Suprapubic skin (tissue), 4 donors: ENCODE data around the gene OGA.

ENCODE experiments used
- EP300 ChIP-seq: sonication (generic); formaldehyde crosslinking; IDR thresholded peaks from one replicate; pipeline ENCODE4 v1.6.1; 2017; ENCODE audit warnings: antibody characterized with exemption
- POLR2A ChIP-seq, 2 donors: fragments of 450-650 bp; IDR thresholded peaks; one replicate each; pipeline ENCODE4 v1.6.1; 2017; ENCODE audit warnings: antibody characterized with exemption in 2 of 2, mild to moderate bottlenecking in 2 of 2, moderate library complexity in 2 of 2
- POLR2AphosphoS5 ChIP-seq, 3 donors: sonication (generic); formaldehyde crosslinking; IDR thresholded peaks; one replicate each; pipeline ENCODE4 v1.6.1; 2017; ENCODE audit warnings: antibody characterized with exemption in 3 of 3
- TF ChIP-seq, protein P1 (sequence below), 2 donors: fragments of 200-600 bp in 1 of 2; fragments of 450-650 bp in 1 of 2; sonication (generic) in 1 of 2; IDR thresholded peaks; one replicate each; pipeline ENCODE4 v1.5.1; 2016 to 2019; ENCODE audit warnings: antibody characterized with exemption in 2 of 2, mild to moderate bottlenecking in 1 of 2, moderate library complexity in 1 of 2

DNA sequence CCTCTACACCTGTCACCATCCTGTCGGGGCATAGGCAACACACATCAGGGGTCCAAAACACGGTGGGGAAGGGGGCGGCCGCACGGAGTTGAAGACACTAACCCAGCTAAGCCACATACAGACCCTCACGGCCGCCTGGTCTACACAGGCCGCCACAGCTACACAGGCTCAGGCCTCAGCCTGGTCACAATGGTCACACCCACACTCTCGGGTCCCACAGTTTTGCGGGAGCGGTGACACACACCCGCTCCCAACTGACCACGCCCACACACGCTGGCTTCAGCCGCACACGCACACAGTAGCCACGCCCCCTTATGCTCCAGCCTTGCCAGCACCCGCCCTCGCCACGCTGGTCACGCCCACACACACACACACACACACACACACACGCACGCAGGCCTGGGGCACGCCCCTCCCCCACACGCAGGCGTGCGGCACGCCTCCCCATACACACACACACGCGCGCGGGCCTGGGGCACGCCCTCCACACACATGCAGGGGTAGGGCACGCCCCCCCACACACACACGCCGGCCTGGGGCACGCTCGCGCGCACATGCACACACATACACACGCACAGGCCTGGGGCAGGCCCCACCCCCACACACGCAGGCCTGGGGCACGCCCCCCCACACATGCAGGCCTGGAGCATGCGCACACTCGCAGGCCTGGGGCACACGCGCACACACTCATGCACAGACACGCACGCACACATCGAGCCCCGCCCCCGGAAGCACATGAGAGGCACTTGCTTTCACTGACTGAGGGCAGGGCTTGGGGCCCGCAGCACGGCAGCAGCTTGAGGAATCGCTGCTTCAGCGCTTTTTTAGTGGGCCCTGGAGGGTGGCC is 12.3 kb upstream of the OGA start:
- TF ChIP-seq, protein P1, sequence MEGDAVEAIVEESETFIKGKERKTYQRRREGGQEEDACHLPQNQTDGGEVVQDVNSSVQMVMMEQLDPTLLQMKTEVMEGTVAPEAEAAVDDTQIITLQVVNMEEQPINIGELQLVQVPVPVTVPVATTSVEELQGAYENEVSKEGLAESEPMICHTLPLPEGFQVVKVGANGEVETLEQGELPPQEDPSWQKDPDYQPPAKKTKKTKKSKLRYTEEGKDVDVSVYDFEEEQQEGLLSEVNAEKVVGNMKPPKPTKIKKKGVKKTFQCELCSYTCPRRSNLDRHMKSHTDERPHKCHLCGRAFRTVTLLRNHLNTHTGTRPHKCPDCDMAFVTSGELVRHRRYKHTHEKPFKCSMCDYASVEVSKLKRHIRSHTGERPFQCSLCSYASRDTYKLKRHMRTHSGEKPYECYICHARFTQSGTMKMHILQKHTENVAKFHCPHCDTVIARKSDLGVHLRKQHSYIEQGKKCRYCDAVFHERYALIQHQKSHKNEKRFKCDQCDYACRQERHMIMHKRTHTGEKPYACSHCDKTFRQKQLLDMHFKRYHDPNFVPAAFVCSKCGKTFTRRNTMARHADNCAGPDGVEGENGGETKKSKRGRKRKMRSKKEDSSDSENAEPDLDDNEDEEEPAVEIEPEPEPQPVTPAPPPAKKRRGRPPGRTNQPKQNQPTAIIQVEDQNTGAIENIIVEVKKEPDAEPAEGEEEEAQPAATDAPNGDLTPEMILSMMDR (IDR thresholded peaks at IDR 0.05) = no peak
- TF ChIP-seq POLR2A (IDR thresholded peaks at IDR 0.05) (no peak), POLR2AphosphoS5 (IDR thresholded peaks at IDR 0.05) (peak in 2 of 3 donors; percentile 61 to 82), EP300 (no peak)
